Lower leg skin (tissue), 4 donors: ENCODE measurements around the gene WWOX. TPM values are rescaled to one million over a fixed set of nuclear protein-coding genes. Genes with fewer than 3 reads are reported as not detected.

ENCODE experiments used
- DNase-seq, 2 donors: peaks; one replicate each; pipeline ENCODE4 v3.0.0-alpha.2; 2019; ENCODE audit warnings: low spot score in 2 of 2
- H3K4me3 ChIP-seq: fragments of 200-600 bp; sonication (generic); 2 replicates; pipeline ENCODE4 v1.5.1; 2017; ENCODE audit warnings: mild to moderate bottlenecking, low read depth; ENCODE audit not compliant: poor library complexity, severe bottlenecking
- CTCF ChIP-seq, 3 donors: fragments of 450-650 bp; IDR thresholded peaks; one replicate each; pipeline ENCODE4 v1.5.1; 2016; ENCODE audit warnings: antibody characterized with exemption in 3 of 3, mild to moderate bottlenecking in 3 of 3, moderate library complexity in 2 of 3
- POLR2A ChIP-seq, 2 donors: fragments of 450-650 bp; IDR thresholded peaks; one replicate each; pipeline ENCODE4 v1.6.1; 2016 to 2017; ENCODE audit warnings: antibody characterized with exemption in 2 of 2, mild to moderate bottlenecking in 1 of 2, moderate library complexity in 1 of 2
- WGBS, 2 donors: methylation state at CpG; one replicate each; pipeline ENCODE4 v1.1.5; 2018; 5-methylcytosine and 5-hydroxymethylcytosine counted together
- intact Hi-C: fragments of 100-400 bp; cut with DNase I; formaldehyde crosslinking; loops from one replicate; pipeline ENCODE4 v1.15.0; 2023; ENCODE audit warnings: low total_unique reads
- total RNA-seq, 4 donors: library from RNA; depleted of rRNA; stranded (reverse); fragments of >200 nt; gene quantifications; one replicate each; pipeline ENCODE4 v1.1.0, GENCODE V29; 2016

WWOX gene
- total RNA-seq, 4 donors from 2014 or later, result 21.0 to 82.7 (median 36.1) TPM

DNA sequence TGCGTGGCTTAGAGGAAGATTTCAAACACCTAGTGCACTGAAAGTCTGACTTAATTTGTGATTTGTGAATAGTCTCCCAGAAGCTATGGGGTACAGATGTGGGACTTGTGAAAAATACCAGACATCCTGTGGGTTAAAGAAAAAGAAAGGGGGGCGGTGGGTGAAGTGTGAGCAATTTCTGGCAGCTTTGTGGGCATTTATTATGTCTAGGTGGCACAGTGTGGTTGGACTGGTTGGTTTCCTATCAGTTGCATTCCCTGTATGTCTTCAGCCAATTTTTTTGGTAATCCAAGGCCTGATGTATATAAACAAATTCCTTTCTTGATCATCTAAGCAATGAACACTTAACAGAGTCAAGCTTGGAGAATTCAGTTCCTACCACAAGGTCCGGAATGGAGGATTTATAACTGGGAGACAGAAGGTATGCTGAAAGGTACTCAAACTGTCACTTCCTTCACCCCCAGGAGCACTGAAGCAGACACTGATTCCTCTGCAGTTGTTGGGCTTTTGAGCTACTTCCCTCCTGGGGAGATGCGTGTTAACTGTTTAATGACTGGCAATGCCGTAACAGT lies 211.6 kb downstream of the WWOX start:
- TF ChIP-seq POLR2A (IDR thresholded peaks at IDR 0.05) (no peak), CTCF (IDR thresholded peaks at IDR 0.05) (no peak)
- DNase-seq, result no peak
- 68 to 76% methylated on average over 5 of the region's 5 CpGs for WGBS, 2 donors
- H3K4me3 ChIP-seq, result no peak overlapping the region
- intact Hi-C loops, result no loop called here

- H3K4me3 ChIP-seq, result no peak overlapping the region
- intact Hi-C loops, result no loop called here
- WGBS, 2 donors, result 92 to 99% methylated on average over 4 of the region's 4 CpGs
- TF ChIP-seq POLR2A (IDR thresholded peaks at IDR 0.05) (no peak), CTCF (IDR thresholded peaks at IDR 0.05) (no peak)
- DNase-seq, result no peak
These were observed 212.4 kb downstream of the WWOX start for GRCh38 chr16:78311831-78312230.

- TF ChIP-seq CTCF (IDR thresholded peaks at IDR 0.05), result no peak
- TF ChIP-seq POLR2A (IDR thresholded peaks at IDR 0.05), result no peak
- intact Hi-C loops, result no loop called here
- DNase-seq, result no peak
- no peak overlapping the region for H3K4me3 ChIP-seq
- 64 to 65% methylated on average over 11 of the region's 11 CpGs for WGBS, 2 donors
These were observed 218.2 kb downstream of the WWOX start for GRCh38 chr16:78317564-78318240.

- intact Hi-C loops, result no loop called here
- WGBS, 2 donors, result 84 to 88% methylated on average over 9 of the region's 9 CpGs
- no peak overlapping the region for H3K4me3 ChIP-seq
- no peak for TF ChIP-seq CTCF (IDR thresholded peaks at IDR 0.05)
- no peak for TF ChIP-seq POLR2A (IDR thresholded peaks at IDR 0.05)
- no peak for DNase-seq
These were observed 222.3 kb downstream of the WWOX start for GRCh38 chr16:78321620-78322360.

- no peak overlapping the region for H3K4me3 ChIP-seq
- intact Hi-C loops, result no loop called here
- DNase-seq, result no peak
- TF ChIP-seq CTCF (IDR thresholded peaks at IDR 0.05), result no peak
- no peak for TF ChIP-seq POLR2A (IDR thresholded peaks at IDR 0.05)
- WGBS, 2 donors, result 81 to 96% methylated on average over 7 of the region's 7 CpGs
These were observed 223.9 kb downstream of the WWOX start for GRCh38 chr16:78323315-78323714.
